ENCODE data around the gene CALHM5.
A peak's percentile ranks its signal among the peaks of the same experiment; 100 is the strongest.

The CALHM5 gene

DNA sequence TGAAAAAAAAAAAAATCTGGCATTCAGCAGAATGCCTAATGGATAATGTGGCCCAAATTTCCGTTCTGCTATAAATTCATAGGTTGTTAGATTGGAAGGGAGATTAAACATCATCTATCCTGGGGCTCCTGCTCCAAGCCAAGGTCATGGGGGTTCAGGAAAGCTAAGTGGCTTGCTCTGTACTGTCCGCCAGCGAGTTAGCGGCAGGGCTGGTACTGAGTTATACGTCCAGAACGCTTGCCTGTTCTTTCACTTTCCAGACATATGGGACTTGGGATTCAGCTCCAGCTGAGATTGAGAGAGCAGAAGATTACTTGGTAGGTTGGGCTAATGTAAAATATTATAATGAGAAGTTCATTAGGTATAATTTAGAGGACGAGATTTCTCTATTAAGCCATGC, 60.7 kb downstream of the CALHM5 start:
- Histone ChIP-seq H3K4me1 (ENCODE audit: control insufficient read depth in 2 of 2, insufficient read depth in 2 of 2, low read length in 2 of 2) (peaks cover 0 to 8% of the 10 kb centered on the region in 2 donors), H3K9ac (ENCODE audit: low read depth in 1 of 2, low read length in 2 of 2) (peak overlapping the region; percentile 90 to 92), H3K4me3 (ENCODE audit: low read length in 2 of 2) (peak overlapping the region; percentile 89 to 96), H3K36me3 (ENCODE audit: control insufficient read depth in 2 of 2, insufficient read depth in 2 of 2, low read length in 2 of 2) (peaks cover 4 to 7% of the 10 kb centered on the region in 2 donors), H3K27ac (ENCODE audit: low read depth in 2 of 2, low read length in 2 of 2) (peak overlapping the region; percentile 90 to 91), H3K9me3 (ENCODE audit: control insufficient read depth in 2 of 2, low read length in 2 of 2) (no peaks in the 10 kb centered on the region), H3K27me3 (ENCODE audit: control insufficient read depth in 2 of 2, insufficient read depth in 2 of 2, low read length in 2 of 2) (no peaks in the 10 kb centered on the region)
